Measurements from ENCODE around the gene NCAM2.

NCAM2 gene

DNA sequence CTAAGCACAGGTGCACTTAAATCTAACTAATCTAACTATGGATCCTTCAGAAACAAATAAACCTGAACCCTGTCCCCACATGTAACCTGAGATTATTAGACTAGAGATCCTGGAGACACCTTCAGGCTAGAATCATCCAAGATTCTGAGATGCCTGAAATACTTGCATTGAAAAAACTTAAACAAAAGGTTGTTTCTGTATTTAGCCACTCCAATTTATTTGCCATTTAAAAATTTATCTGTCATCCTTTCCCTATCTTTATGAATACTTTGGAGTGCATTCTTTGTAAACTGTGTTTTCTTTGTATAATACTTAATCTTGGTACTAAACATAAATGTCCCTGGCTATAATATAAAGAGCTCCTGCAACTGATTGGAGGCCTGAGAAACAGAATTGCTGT is 270.7 kb downstream of the NCAM2 start:
- TF ChIP-seq, protein P1, sequence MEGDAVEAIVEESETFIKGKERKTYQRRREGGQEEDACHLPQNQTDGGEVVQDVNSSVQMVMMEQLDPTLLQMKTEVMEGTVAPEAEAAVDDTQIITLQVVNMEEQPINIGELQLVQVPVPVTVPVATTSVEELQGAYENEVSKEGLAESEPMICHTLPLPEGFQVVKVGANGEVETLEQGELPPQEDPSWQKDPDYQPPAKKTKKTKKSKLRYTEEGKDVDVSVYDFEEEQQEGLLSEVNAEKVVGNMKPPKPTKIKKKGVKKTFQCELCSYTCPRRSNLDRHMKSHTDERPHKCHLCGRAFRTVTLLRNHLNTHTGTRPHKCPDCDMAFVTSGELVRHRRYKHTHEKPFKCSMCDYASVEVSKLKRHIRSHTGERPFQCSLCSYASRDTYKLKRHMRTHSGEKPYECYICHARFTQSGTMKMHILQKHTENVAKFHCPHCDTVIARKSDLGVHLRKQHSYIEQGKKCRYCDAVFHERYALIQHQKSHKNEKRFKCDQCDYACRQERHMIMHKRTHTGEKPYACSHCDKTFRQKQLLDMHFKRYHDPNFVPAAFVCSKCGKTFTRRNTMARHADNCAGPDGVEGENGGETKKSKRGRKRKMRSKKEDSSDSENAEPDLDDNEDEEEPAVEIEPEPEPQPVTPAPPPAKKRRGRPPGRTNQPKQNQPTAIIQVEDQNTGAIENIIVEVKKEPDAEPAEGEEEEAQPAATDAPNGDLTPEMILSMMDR (IDR thresholded peaks at IDR 0.05; ENCODE audit: extremely low read depth, insufficient read depth, missing control alignments) = no peak
- in situ Hi-C loops (cut with MboI; ENCODE audit: low pct_unique_long_range_greater_than_20kb, low sequenced_read_pairs, unreplicated experiment) = no loop called here
- no peak for DNase-seq (ENCODE audit: low spot score)

DNA sequence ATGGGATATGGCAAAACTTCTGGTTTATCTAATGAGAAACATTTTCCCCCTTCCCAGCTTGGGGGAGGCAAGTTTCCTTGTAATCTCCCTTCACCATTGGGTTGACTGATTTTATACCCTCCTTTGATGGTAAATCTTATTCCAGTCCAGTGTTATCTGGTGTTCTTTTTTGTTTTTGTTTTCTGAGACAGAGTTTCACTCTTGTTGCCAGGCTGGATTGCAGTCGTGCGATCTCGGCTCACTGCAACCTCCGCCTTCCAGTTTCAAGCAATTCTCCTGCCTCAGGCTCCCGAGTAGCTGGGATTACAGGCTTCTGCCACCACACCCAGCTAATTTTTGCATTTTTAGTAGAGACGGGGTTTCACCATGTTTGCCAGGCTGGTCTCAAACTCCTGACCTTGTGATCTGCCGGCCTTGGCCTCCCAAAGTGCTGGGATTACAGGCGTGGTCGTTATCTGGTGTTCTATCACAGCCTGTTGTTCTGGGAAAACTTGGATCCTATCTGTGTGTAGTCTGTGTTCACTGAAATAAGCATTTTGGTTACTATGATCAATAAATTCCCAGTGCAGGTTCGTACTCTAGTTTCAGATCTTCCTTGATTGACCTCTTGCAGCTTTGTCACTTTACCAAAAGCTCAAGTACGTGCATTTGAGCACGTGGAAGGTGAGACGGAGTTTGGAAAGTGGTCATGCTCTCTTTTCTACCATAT is 281.1 kb downstream of the NCAM2 start:
- no peak for DNase-seq (ENCODE audit: low spot score)
- in situ Hi-C loops (cut with MboI; ENCODE audit: low pct_unique_long_range_greater_than_20kb, low sequenced_read_pairs, unreplicated experiment) = no loop called here
- TF ChIP-seq, protein P1 (IDR thresholded peaks at IDR 0.05; ENCODE audit: extremely low read depth, insufficient read depth, missing control alignments) = no peak

DNA sequence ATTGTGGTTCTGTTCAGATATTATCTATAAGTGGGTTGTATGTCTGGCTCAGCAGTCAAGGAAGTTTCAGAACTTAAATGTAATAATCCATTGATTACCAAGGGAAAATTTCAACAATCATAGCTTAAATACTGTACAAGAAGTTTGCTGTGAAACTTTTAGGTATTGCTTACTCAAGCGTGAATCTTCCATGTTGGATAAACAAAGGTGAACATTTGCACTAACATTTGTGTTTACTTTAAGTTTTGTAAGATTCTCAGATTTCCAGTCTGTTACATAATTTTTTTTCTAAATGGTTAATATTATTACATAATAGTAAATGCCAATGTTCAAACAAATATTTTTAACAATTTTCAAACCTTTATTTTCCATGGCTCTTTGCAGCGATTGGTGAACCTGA is 285.6 kb downstream of the NCAM2 start:
- in situ Hi-C loops (cut with MboI; ENCODE audit: low pct_unique_long_range_greater_than_20kb, low sequenced_read_pairs, unreplicated experiment) = no loop called here
- no peak for DNase-seq (ENCODE audit: low spot score)

DNA sequence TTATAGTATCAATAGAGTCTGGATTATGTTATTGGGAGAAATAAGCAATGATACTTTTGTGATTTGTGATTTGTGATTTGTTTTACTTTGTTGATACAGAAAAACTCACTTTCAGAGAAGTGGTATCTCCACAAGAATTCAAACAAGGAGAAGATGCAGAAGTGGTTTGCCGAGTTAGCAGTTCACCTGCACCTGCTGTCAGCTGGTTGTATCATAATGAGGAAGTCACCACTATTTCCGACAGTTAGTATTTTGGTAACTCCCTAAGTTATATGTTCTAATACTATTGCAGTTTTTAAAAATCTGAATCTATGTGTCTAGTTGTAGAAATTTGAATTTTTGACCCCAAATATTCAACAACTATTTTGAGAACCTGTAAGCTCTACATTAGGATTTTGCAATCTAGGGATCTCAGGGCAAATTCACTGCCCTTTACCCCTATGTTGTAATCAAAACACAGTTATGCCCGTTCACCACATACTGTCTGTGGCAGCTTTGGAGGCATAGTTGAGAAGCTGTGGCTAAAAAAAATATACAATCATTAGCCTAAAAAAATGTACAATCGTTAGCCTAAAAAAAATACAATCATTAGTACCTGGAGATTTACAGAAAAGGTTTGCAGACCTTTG is 288.1 kb downstream of the NCAM2 start:
- TF ChIP-seq, protein P1 (IDR thresholded peaks at IDR 0.05; ENCODE audit: extremely low read depth, insufficient read depth, missing control alignments) = no peak
- in situ Hi-C loops (cut with MboI; ENCODE audit: low pct_unique_long_range_greater_than_20kb, low sequenced_read_pairs, unreplicated experiment) = no loop called here
- DNase-seq (ENCODE audit: low spot score) = no peak

More for the DNA sequence above, 285.6 kb downstream of the NCAM2 start:
- TF ChIP-seq, protein P1 (IDR thresholded peaks at IDR 0.05; ENCODE audit: extremely low read depth, insufficient read depth, missing control alignments) = no peak

DNA sequence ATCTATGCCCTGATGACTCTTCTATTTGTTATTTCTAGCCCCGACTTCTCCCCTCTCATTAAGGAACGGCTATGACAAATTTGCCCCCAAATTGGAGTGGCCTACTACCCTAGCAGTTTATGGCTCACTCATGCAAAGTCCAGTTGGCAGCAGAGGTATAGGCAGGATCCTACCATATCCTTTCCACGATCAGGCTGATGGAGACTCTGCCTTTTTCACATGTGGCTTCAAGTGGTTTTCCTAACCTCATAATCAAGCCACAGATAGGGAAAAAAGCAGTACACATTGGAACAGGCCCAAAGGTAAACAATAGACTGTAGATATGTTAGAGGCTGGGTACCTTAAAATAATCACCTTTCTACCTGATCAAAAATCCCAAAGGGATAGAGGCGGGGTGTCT is 292.5 kb downstream of the NCAM2 start:
- in situ Hi-C loops (cut with MboI; ENCODE audit: low pct_unique_long_range_greater_than_20kb, low sequenced_read_pairs, unreplicated experiment) = no loop called here
- DNase-seq (ENCODE audit: low spot score) = no peak
- TF ChIP-seq, protein P1 (IDR thresholded peaks at IDR 0.05; ENCODE audit: extremely low read depth, insufficient read depth, missing control alignments) = no peak

DNA sequence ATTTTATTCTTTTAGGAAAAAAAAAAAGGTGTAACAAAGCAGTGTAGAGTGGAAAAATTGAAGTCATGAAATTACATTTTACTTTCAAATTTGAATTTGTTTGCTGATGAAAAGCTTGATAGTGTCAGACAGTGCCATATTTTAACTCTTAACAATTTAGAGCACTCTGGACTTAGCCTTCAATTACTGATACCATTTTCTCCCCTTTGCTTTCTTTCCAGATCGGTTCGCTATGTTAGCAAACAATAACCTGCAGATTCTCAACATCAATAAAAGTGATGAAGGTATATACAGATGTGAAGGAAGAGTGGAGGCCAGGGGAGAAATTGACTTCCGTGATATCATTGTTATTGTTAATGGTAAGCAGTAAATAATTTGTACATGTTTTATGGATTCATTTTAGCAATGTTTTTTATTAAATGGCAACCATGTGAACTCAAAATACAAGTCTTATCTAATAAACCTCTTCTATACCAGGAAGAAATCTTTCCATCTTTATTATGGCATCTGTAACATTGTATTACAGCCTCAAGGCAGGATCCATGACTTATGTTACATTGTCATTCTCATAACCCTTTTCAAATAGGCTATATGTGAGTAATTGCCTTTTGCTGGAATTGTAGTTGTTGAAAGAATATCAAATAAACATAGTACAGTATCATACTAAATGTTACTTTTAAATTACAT is 293.8 kb downstream of the NCAM2 start:
- DNase-seq (ENCODE audit: low spot score) = no peak
- TF ChIP-seq, protein P1 (IDR thresholded peaks at IDR 0.05; ENCODE audit: extremely low read depth, insufficient read depth, missing control alignments) = no peak
- in situ Hi-C loops (cut with MboI; ENCODE audit: low pct_unique_long_range_greater_than_20kb, low sequenced_read_pairs, unreplicated experiment) = no loop called here
